ENCODE data around the gene RYR2. TPM values are rescaled to one million over a fixed set of nuclear protein-coding genes. Genes with fewer than 3 reads are reported as not detected.
A peak's percentile ranks its signal among the peaks of the same experiment; 100 is the strongest.

The RYR2 gene
- total and polyA plus RNA-seq, 12 donors, result 43.1 to 1,252 (median 872) TPM

DNA sequence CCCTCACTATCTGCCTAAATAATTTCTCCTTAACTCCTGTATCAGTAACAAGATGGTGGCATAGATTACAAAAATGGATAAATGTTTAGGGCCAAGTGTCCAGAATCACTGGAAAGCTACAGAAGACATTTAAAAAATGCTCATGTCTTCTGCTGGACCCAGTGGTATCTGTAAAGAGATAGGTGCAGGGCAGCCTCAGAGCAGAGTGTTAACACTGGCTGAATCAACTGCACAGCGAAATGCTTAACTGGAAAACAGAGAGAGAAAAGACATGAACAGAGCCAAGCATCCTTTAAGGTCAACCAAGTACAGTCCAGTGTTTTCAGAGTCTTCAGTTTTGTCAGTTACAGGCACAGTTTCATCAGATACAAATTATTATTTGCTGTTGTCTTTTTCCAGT is 429.4 kb downstream of the RYR2 start:
- DNase-seq (no peak), ATAC-seq (no peak)
- peak overlapping the region in 2 of 10 donors; percentile 21 to 58 for H3K27ac ChIP-seq
- TF ChIP-seq, protein P1, sequence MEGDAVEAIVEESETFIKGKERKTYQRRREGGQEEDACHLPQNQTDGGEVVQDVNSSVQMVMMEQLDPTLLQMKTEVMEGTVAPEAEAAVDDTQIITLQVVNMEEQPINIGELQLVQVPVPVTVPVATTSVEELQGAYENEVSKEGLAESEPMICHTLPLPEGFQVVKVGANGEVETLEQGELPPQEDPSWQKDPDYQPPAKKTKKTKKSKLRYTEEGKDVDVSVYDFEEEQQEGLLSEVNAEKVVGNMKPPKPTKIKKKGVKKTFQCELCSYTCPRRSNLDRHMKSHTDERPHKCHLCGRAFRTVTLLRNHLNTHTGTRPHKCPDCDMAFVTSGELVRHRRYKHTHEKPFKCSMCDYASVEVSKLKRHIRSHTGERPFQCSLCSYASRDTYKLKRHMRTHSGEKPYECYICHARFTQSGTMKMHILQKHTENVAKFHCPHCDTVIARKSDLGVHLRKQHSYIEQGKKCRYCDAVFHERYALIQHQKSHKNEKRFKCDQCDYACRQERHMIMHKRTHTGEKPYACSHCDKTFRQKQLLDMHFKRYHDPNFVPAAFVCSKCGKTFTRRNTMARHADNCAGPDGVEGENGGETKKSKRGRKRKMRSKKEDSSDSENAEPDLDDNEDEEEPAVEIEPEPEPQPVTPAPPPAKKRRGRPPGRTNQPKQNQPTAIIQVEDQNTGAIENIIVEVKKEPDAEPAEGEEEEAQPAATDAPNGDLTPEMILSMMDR (IDR thresholded peaks at IDR 0.05), result no peak
- peaks cover 0 to 52% (median 0%) of the 10 kb centered on the region in 9 donors for H3K36me3 ChIP-seq
- H3K9me3 ChIP-seq, result no peaks in the 10 kb centered on the region
- no peak overlapping the region for H3K4me3 ChIP-seq
- 0 to 76% methylated on average over 1 of the region's 1 CpG for WGBS, 2 donors
- intact Hi-C loops (cut with DNase I), result no loop called here
- H3K27me3 ChIP-seq, result no peaks in the 10 kb centered on the region
- H3K4me1 ChIP-seq, result peaks cover 0 to 51% (median 2%) of the 10 kb centered on the region in 9 donors

DNA sequence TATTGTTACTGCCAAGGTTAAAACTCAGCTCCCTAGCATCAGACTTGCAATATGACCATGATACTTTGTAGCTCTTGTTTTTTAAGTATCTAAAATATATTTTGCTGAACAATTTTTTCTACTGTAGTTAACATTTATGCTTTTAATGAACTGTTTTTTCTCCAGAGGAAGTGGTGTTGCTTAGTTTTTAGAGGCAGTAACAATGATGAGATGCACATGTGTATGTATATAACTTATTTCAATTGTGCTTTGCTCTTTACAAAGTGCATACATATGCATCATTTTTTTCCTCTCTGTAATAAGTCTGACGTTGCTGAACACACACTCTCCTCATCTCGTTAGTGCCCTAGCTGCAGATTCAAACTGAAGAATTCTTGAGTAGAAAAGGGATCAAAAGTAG is 430.0 kb downstream of the RYR2 start:
- intact Hi-C loops (cut with DNase I), result no loop called here
- H3K9me3 ChIP-seq, result no peaks in the 10 kb centered on the region
- DNase-seq (no peak), ATAC-seq (no peak)
- peaks cover 0 to 51% (median 5%) of the 10 kb centered on the region in 9 donors for H3K4me1 ChIP-seq
- no peak overlapping the region for H3K27ac ChIP-seq
- WGBS, 2 donors, result 0 to 65% methylated on average over 2 of the region's 2 CpGs
- peaks cover 0 to 52% (median 0%) of the 10 kb centered on the region in 9 donors for H3K36me3 ChIP-seq
- no peaks in the 10 kb centered on the region for H3K27me3 ChIP-seq
- H3K4me3 ChIP-seq, result no peak overlapping the region
- TF ChIP-seq, protein P1 (IDR thresholded peaks at IDR 0.05), result no peak

DNA sequence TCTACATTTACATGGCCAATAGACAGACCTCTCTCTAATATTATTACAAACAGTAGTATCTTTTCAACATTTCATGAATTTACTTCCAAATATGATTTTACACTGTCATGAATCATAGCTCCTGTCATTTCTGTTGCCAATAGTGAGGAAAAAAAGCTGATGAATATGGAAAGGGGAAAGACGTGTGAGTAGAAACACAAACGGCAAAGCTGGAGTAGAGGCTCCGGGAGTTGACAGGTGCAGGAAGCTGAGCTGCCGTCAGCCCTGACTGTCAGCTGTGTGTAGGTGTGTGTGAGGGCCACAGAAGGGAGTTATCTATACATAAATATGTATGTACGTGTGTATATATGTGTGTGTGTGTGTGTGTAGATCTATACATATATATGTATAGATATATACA is 431.9 kb downstream of the RYR2 start:
- intact Hi-C loops (cut with DNase I), result no loop called here
- TF ChIP-seq, protein P1 (IDR thresholded peaks at IDR 0.05), result no peak
- peaks cover 0 to 57% (median 0%) of the 10 kb centered on the region in 9 donors for H3K36me3 ChIP-seq
- no peaks in the 10 kb centered on the region for H3K9me3 ChIP-seq
- DNase-seq (no peak), ATAC-seq (no peak)
- no peaks in the 10 kb centered on the region for H3K27me3 ChIP-seq
- 70 to 71% methylated on average over 5 of the region's 5 CpGs for WGBS, 2 donors
- peaks cover 0 to 53% (median 5%) of the 10 kb centered on the region in 9 donors for H3K4me1 ChIP-seq
- H3K4me3 ChIP-seq, result no peak overlapping the region
- no peak overlapping the region for H3K27ac ChIP-seq

DNA sequence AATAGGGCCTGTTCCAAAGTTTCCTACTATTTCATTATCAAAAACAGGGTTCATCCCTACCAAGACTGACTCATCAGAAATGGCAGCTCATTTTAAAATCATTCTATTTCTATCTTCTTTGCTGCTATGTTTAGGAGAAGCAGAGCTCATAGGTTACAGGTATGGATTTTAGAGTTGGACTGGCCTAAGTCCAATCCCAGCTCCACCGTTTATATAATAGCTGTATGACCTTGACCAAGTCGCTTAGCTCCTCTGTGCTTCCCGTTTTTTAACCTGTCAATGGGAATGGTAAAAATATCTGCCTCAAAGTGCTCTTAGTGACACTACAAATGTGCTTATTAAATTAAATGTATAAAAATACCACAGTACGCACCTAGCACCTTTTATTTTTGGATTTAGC is 436.1 kb downstream of the RYR2 start:
- H3K36me3 ChIP-seq, result peaks cover 0 to 33% (median 0%) of the 10 kb centered on the region in 9 donors
- peaks cover 0 to 26% (median 5%) of the 10 kb centered on the region in 9 donors for H3K4me1 ChIP-seq
- peak overlapping the region in 7 of 10 donors; percentile 3 to 55 (median 21) for H3K27ac ChIP-seq
- TF ChIP-seq, protein P1 (IDR thresholded peaks at IDR 0.05), result no peak
- no peak overlapping the region for H3K4me3 ChIP-seq
- intact Hi-C loops (cut with DNase I), result no loop called here
- 41 to 50% methylated on average over 4 of the region's 4 CpGs for WGBS, 2 donors
- ATAC-seq (peak in 4 of 8 donors; percentile 4 to 37 (median 22)), DNase-seq (no peak)
- no peaks in the 10 kb centered on the region for H3K9me3 ChIP-seq
- no peaks in the 10 kb centered on the region for H3K27me3 ChIP-seq
